ENCODE measurements around the gene QRFPR.
A peak's percentile ranks its signal among the peaks of the same experiment; 100 is the strongest.

The QRFPR gene

DNA sequence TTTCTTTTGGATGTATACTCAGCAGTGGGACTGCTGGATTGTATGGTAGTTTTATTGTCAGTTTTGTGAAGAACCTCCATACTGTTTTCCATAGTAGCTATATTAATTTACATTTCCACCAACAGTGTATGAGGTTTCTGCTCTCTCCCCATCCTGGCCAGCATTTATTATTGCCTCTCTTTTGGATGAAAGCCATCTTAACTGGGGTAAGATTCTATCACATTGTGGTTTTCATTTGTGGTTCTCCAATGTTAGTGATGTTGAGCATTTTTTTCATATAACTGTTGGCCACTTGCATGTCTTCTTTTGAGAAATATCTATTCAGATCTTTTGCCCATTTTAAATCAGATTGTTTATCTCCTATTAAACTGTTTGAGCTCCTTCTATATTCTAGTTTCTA lies 27.6 kb downstream of the QRFPR start:
- ChIA-PET POLR2A (no interaction called here), CTCF (no interaction called here)

DNA sequence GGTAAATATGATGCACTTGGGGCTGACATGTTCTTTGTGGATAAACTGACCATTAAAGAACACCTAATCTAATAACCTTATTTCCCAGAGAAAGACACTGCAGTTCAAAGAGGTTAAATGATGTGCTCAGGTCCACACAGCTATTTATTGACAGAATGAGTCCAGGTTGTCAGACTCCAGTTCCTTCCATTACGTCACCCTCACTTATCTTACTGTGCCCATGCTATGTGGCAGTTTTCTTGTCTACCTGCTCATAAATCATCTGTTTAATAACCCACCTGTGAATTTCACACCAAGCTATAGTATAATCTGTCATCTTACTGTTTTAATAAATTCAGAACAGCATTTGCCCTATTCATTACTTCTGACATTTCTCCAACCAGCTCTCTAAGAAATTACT lies 36.7 kb downstream of the QRFPR start:
- CTCF ChIA-PET = interaction anchor here (1.1 kb wide), 1 partner anchor 27 kb away, joined by 5 read pairs; no protein-coding TSS in a partner anchor
- TF ChIP-seq FOXA1 (IDR thresholded peaks at IDR 0.05) = no peak
- TF ChIP-seq PKNOX1 (IDR thresholded peaks at IDR 0.05) = peak; percentile 36; the same call in 1 of the 2 replicates
- DNase-seq (ENCODE audit: extremely low spot score) = no peak
- POLR2A ChIA-PET = no interaction called here

More for the DNA sequence above, 27.6 kb downstream of the QRFPR start:
- DNase-seq (ENCODE audit: extremely low spot score) = no peak
- no peak for TF ChIP-seq L3MBTL2 (conservative IDR thresholded peaks at IDR 0.05)
- TF ChIP-seq SP1 (IDR thresholded peaks at IDR 0.05) = no peak
- TF ChIP-seq PKNOX1 (IDR thresholded peaks at IDR 0.05) = no peak
- no peak for TF ChIP-seq TARDBP (IDR thresholded peaks at IDR 0.05)
- TF ChIP-seq SUZ12 (IDR thresholded peaks at IDR 0.05) = no peak
- no peak for TF ChIP-seq FOXA1 (IDR thresholded peaks at IDR 0.05)
- no peak for TF ChIP-seq BHLHE40 (IDR thresholded peaks at IDR 0.05; ENCODE audit: borderline replicate concordance)
- TF ChIP-seq LEF1 (IDR thresholded peaks at IDR 0.05; ENCODE audit: borderline replicate concordance) = no peak
- TF ChIP-seq ZNF384 (IDR thresholded peaks at IDR 0.05) = no peak
- TF ChIP-seq NFRKB (IDR thresholded peaks at IDR 0.05) = no peak
- TF ChIP-seq FOXM1 (IDR thresholded peaks at IDR 0.05; ENCODE audit: borderline replicate concordance) = no peak
- no peak for TF ChIP-seq ELF4 (IDR thresholded peaks at IDR 0.05)
- TF ChIP-seq HDGF (IDR thresholded peaks at IDR 0.05; ENCODE audit: borderline replicate concordance) = no peak
- no peak for TF ChIP-seq CTBP1 (IDR thresholded peaks at IDR 0.05; ENCODE audit: borderline replicate concordance)
- TF ChIP-seq ARNT (IDR thresholded peaks at IDR 0.05) = no peak
- no peak for TF ChIP-seq FOXK2 (IDR thresholded peaks at IDR 0.05)

GRCh38 chr4:121340247-121340646 lies 40.6 kb downstream of the QRFPR start:
- TF ChIP-seq LEF1 (IDR thresholded peaks at IDR 0.05; ENCODE audit: borderline replicate concordance) (no peak), NFRKB (IDR thresholded peaks at IDR 0.05) (no peak), FOXK2 (IDR thresholded peaks at IDR 0.05) (no peak), ZNF384 (IDR thresholded peaks at IDR 0.05) (no peak), L3MBTL2 (conservative IDR thresholded peaks at IDR 0.05) (no peak), PKNOX1 (IDR thresholded peaks at IDR 0.05) (no peak), SP1 (IDR thresholded peaks at IDR 0.05) (no peak), SUZ12 (IDR thresholded peaks at IDR 0.05) (no peak), CTBP1 (IDR thresholded peaks at IDR 0.05; ENCODE audit: borderline replicate concordance) (no peak)
- CTCF ChIA-PET = no interaction called here
- DNase-seq (ENCODE audit: extremely low spot score) = no peak
- POLR2A ChIA-PET = no interaction called here

DNA sequence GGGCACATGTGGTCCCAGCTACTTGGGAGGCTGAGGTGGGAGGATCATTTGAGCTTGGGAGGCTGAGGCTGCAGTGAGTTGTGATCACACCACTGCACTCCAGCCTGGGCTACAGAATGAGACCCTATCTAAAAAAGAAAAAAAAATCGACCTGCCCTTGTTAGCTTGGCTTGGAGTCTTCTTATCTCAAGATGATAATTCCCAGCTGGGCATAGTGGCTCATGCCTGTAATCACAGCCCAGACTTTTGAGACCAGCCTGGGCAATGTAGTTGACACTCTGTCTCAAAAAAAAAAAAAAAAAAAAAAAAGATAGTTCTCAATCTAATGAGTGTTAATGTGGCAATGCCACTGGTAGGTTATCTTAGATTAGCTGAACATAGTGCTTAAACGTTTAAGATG lies 41.0 kb downstream of the QRFPR start:
- POLR2A ChIA-PET = no interaction called here
- CTCF ChIA-PET = no interaction called here

GRCh38 chr4:121339307-121339706 lies 41.5 kb downstream of the QRFPR start:
- no peak for DNase-seq (ENCODE audit: extremely low spot score)
- CTCF ChIA-PET = no interaction called here
- TF ChIP-seq ZNF384 (IDR thresholded peaks at IDR 0.05) = no peak
- TF ChIP-seq SP1 (IDR thresholded peaks at IDR 0.05) = no peak
- TF ChIP-seq SUZ12 (IDR thresholded peaks at IDR 0.05) = no peak
- TF ChIP-seq ELF4 (IDR thresholded peaks at IDR 0.05) = no peak
- no peak for TF ChIP-seq FOXK2 (IDR thresholded peaks at IDR 0.05)
- TF ChIP-seq BHLHE40 (IDR thresholded peaks at IDR 0.05; ENCODE audit: borderline replicate concordance) = no peak
- TF ChIP-seq L3MBTL2 (conservative IDR thresholded peaks at IDR 0.05) = no peak
- TF ChIP-seq FOXM1 (IDR thresholded peaks at IDR 0.05; ENCODE audit: borderline replicate concordance) = no peak
- no peak for TF ChIP-seq CTBP1 (IDR thresholded peaks at IDR 0.05; ENCODE audit: borderline replicate concordance)
- TF ChIP-seq LEF1 (IDR thresholded peaks at IDR 0.05; ENCODE audit: borderline replicate concordance) = no peak
- TF ChIP-seq ARNT (IDR thresholded peaks at IDR 0.05) = no peak
- TF ChIP-seq TARDBP (IDR thresholded peaks at IDR 0.05) = no peak
- TF ChIP-seq HDGF (IDR thresholded peaks at IDR 0.05; ENCODE audit: borderline replicate concordance) = no peak
- no peak for TF ChIP-seq PKNOX1 (IDR thresholded peaks at IDR 0.05)
- no peak for TF ChIP-seq NFRKB (IDR thresholded peaks at IDR 0.05)
- POLR2A ChIA-PET = no interaction called here

More for the DNA sequence above, 41.0 kb downstream of the QRFPR start:
- DNase-seq (ENCODE audit: extremely low spot score) = no peak
- TF ChIP-seq L3MBTL2 (conservative IDR thresholded peaks at IDR 0.05) (no peak), SUZ12 (IDR thresholded peaks at IDR 0.05) (no peak), PKNOX1 (IDR thresholded peaks at IDR 0.05) (no peak), FOXM1 (IDR thresholded peaks at IDR 0.05; ENCODE audit: borderline replicate concordance) (no peak), ARNT (IDR thresholded peaks at IDR 0.05) (no peak), BHLHE40 (IDR thresholded peaks at IDR 0.05; ENCODE audit: borderline replicate concordance) (no peak), LEF1 (IDR thresholded peaks at IDR 0.05; ENCODE audit: borderline replicate concordance) (no peak), CTBP1 (IDR thresholded peaks at IDR 0.05; ENCODE audit: borderline replicate concordance) (no peak), SP1 (IDR thresholded peaks at IDR 0.05) (no peak), ZNF384 (IDR thresholded peaks at IDR 0.05) (no peak), NFRKB (IDR thresholded peaks at IDR 0.05) (no peak), FOXA1 (IDR thresholded peaks at IDR 0.05) (no peak)
